ENCODE measurements around the gene RTBDN.

- no peak for TF ChIP-seq CTCF (IDR thresholded peaks at IDR 0.05)
- no peak for TF ChIP-seq POLR2A (IDR thresholded peaks at IDR 0.05)
These were observed 2.8 kb upstream of the RTBDN start for GRCh38 chr19:12837225-12837624.
